Smooth muscle cell (in vitro differentiated cells): Measurements from ENCODE around the gene GRHL3. TPM values are rescaled to one million over a fixed set of nuclear protein-coding genes. Genes with fewer than 3 reads are reported as not detected.

Experiments
- DNase-seq: peaks from one replicate; lab custom pipeline; 2025; ENCODE audit not compliant: unreplicated experiment; lab: John Stamatoyannopoulos, UW
- H2AFZ ChIP-seq: fragments of 200-600 bp; sonication (generic); 2 replicates; pipeline ENCODE4 v1.6.0; 2016; ENCODE audit warnings: antibody characterized with exemption, low read depth, mild to moderate bottlenecking
- H3F3A ChIP-seq: fragments of 200-600 bp; sonication (generic); 2 replicates; pipeline ENCODE4 v1.6.0; 2017; ENCODE audit warnings: antibody characterized with exemption, low read depth
- H3K27ac ChIP-seq: fragments of 200-600 bp; sonication (generic); 2 replicates; pipeline ENCODE4 v1.5.1; 2016; ENCODE audit warnings: low read depth, mild to moderate bottlenecking
- H3K27me3 ChIP-seq: fragments of 200-600 bp; sonication (generic); 2 replicates; pipeline ENCODE4 v1.6.1; 2016; ENCODE audit warnings: low read depth, mild to moderate bottlenecking
- H3K36me3 ChIP-seq: fragments of 200-600 bp; sonication (generic); 2 replicates; pipeline ENCODE4 v1.5.1; 2016; ENCODE audit warnings: low read depth
- H3K4me1 ChIP-seq: fragments of 200-600 bp; sonication (generic); 2 replicates; pipeline ENCODE4 v1.5.1; 2016; ENCODE audit warnings: low read depth
- H3K4me2 ChIP-seq: fragments of 200-600 bp; sonication (generic); 2 replicates; pipeline ENCODE4 v1.6.0; 2016; ENCODE audit warnings: mild to moderate bottlenecking
- H3K4me3 ChIP-seq: fragments of 200-600 bp; sonication (generic); 2 replicates; pipeline ENCODE4 v1.5.1; 2016; ENCODE audit warnings: mild to moderate bottlenecking
- H3K79me2 ChIP-seq: fragments of 200-600 bp; sonication (generic); 2 replicates; pipeline ENCODE4 v1.6.0; 2016; ENCODE audit warnings: low read depth, mild to moderate bottlenecking
- H3K9ac ChIP-seq: fragments of 200-600 bp; sonication (generic); 2 replicates; pipeline ENCODE4 v1.6.0; 2016; ENCODE audit warnings: low read depth
- H3K9me3 ChIP-seq: fragments of 200-600 bp; sonication (generic); replicated peaks from 2 replicates; pipeline ENCODE4 v1.5.1; 2016; ENCODE audit warnings: low read depth
- H4K20me1 ChIP-seq: fragments of 200-600 bp; sonication (generic); 2 replicates; pipeline ENCODE4 v1.6.0; 2016; ENCODE audit warnings: low read depth
- CTCF ChIP-seq: fragments of 200-600 bp; sonication (generic); IDR thresholded peaks from 2 replicates; pipeline ENCODE4 v1.5.1; 2017; ENCODE audit warnings: borderline replicate concordance, mild to moderate bottlenecking, antibody characterized with exemption; ENCODE audit not compliant: insufficient read depth, poor library complexity, severe bottlenecking
- WGBS: methylation state at CpG from one replicate; pipeline ENCODE4 v1.1.7; 2016; ENCODE audit warnings: low lambda C conversion rate; 5-methylcytosine and 5-hydroxymethylcytosine counted together
- polyA plus RNA-seq: library from polyadenylated mRNA; unstranded; fragments of >200 nt; fragmentation: Nextera tagmentation; extraction: Ambion mirVana; gene quantifications from 2 replicates; pipeline ENCODE4 v1.2.1, GENCODE V29; 2016
- total RNA-seq: library from RNA; depleted of rRNA; stranded (reverse); fragments of >200 nt; gene quantifications from 2 replicates; pipeline ENCODE4 v1.2.3, GENCODE V29; 2014

Gene GRHL3
- total and polyA plus RNA-seq, 2 experiments from 2014 or later, result 0.87 to 10.5 TPM

- no peak for TF ChIP-seq CTCF
- WGBS, result 81% methylated on average over 8 of the region's 8 CpGs
- no peaks in the 10 kb centered on the region for H3F3A ChIP-seq
- peaks cover 24% of the 10 kb centered on the region for H3K27me3 ChIP-seq
- no peak overlapping the region for H3K4me2 ChIP-seq
- no peak overlapping the region for H3K9ac ChIP-seq
- no peaks in the 10 kb centered on the region for H3K36me3 ChIP-seq
- no peaks in the 10 kb centered on the region for H3K79me2 ChIP-seq
- no peak overlapping the region for H3K27ac ChIP-seq
- H2AFZ ChIP-seq, result no peak overlapping the region
- H3K9me3 ChIP-seq, result no peaks in the 10 kb centered on the region
- no peak overlapping the region for H3K4me3 ChIP-seq
- peaks cover 16% of the 10 kb centered on the region for H4K20me1 ChIP-seq
- peaks cover 28% of the 10 kb centered on the region for H3K4me1 ChIP-seq
- DNase-seq, result no peak
Measured at GRCh38 chr1:24379733-24380315, 60.7 kb downstream of the GRHL3 start.

- Histone ChIP-seq H3K79me2 (no peaks in the 10 kb centered on the region), H3K4me3 (no peak overlapping the region), H3K4me2 (no peak overlapping the region), H3K27ac (no peak overlapping the region), H3F3A (peaks cover 5% of the 10 kb centered on the region), H3K27me3 (peaks cover 20% of the 10 kb centered on the region), H3K36me3 (no peaks in the 10 kb centered on the region), H2AFZ (no peak overlapping the region), H4K20me1 (peaks cover 22% of the 10 kb centered on the region), H3K9me3 (no peaks in the 10 kb centered on the region), H3K9ac (no peak overlapping the region), H3K4me1 (peaks cover 22% of the 10 kb centered on the region)
- WGBS, result 94% methylated on average over 5 of the region's 5 CpGs
- no peak for DNase-seq
- TF ChIP-seq CTCF, result no peak
Measured at GRCh38 chr1:24380508-24380907, 61.4 kb downstream of the GRHL3 start.

GRCh38 chr1:24381256-24381655, 62.1 kb downstream of the GRHL3 start:
- Histone ChIP-seq H3K9me3 (no peaks in the 10 kb centered on the region), H3K4me1 (peaks cover 14% of the 10 kb centered on the region), H3K9ac (no peak overlapping the region), H3K27me3 (peaks cover 13% of the 10 kb centered on the region), H2AFZ (no peak overlapping the region), H4K20me1 (peaks cover 29% of the 10 kb centered on the region), H3K79me2 (no peaks in the 10 kb centered on the region), H3K4me2 (no peak overlapping the region), H3F3A (peaks cover 8% of the 10 kb centered on the region), H3K4me3 (no peak overlapping the region), H3K27ac (no peak overlapping the region), H3K36me3 (no peaks in the 10 kb centered on the region)
- TF ChIP-seq CTCF, result no peak
- no peak for DNase-seq
- 92% methylated on average over 2 of the region's 2 CpGs for WGBS

- TF ChIP-seq CTCF, result no peak
- WGBS, result 87% methylated on average over 8 of the region's 8 CpGs
- Histone ChIP-seq H2AFZ (no peak overlapping the region), H3K9ac (no peak overlapping the region), H3K27ac (no peak overlapping the region), H3K27me3 (peaks cover 13% of the 10 kb centered on the region), H3K9me3 (no peaks in the 10 kb centered on the region), H3K4me2 (no peak overlapping the region), H3K36me3 (no peaks in the 10 kb centered on the region), H3K4me3 (no peak overlapping the region), H3K4me1 (peaks cover 12% of the 10 kb centered on the region), H3K79me2 (no peaks in the 10 kb centered on the region), H3F3A (peaks cover 13% of the 10 kb centered on the region), H4K20me1 (peaks cover 34% of the 10 kb centered on the region)
- DNase-seq, result no peak
Measured at GRCh38 chr1:24382165-24382577, 63.0 kb downstream of the GRHL3 start.
